ENCODE data around the gene JAML.

The JAML gene

GRCh38 chr11:118251858-118252652 lies 27.2 kb upstream of the JAML start, which contains the start of gene MPZL3:
MPZL3 (minus strand) TSS chr11:118252365; CDS start chr11:118252294, 71 bp downstream.
- TF ChIP-seq JUND (IDR thresholded peaks at IDR 0.05; ENCODE audit: low read depth), result no peak
- in situ Hi-C loops (cut with HindIII; ENCODE audit: low pct_unique_long_range_greater_than_20kb, low sequenced_read_pairs), result no loop called here
- DNase-seq (ENCODE audit: low read depth in 1 of 2, low spot score in 1 of 2), result peak; percentile 84 to 99

DNA sequence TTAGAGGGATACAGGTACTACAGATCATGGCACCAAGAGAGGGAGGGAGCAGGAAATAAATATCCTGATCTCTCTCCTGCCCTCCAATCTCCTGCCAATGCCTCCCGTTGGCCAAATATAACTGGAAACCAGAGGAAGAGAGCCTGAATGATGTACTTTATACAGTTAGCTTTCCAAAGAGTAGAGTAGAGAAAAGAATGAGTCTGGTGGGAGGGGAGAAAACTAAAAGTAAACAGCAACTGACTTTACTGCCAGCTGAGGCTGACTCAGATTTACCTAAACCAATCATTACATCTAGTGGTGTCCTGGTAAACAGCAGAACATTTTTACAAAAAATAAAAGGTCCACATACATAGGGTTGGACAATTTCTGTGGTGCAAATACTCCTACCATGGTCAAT lies 22.2 kb upstream of the JAML start:
- in situ Hi-C loops (cut with HindIII; ENCODE audit: low pct_unique_long_range_greater_than_20kb, low sequenced_read_pairs), result no loop called here
- TF ChIP-seq JUND (IDR thresholded peaks at IDR 0.05; ENCODE audit: low read depth), result peak; percentile 17; the same call in 1 of the 2 replicates
- peak; percentile 39 to 58 for DNase-seq (ENCODE audit: low read depth in 1 of 2, low spot score in 1 of 2)

DNA sequence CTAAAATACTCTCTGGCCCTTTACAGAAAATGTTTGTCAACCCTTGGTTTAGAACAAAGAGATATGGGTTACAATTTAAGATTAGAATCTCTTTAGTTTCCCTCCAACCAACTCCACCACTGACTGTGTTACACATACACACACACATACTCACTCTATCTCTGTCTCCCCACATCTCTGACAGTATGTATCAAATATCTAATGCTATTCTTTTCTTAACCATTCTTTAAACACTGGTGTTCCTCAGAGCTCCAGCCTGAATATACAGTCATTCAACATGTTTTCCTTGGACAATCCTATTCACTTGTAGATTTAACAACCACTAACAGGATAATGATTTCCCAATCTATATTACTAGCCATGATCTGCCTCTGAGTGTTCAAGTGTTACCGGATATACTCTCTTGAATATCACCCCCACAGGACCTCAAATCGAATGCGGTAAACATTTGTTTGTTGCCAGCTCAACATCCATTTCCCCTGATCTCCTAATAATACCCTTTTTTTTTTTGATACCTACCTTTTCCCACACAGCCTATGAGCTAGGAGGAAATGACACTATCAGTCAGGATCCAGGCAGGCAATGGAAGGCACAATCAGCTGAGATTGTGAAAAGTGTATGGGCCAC lies 21.2 kb upstream of the JAML start:
- DNase-seq (ENCODE audit: low read depth in 1 of 2, low spot score in 1 of 2), result no peak
- no peak for TF ChIP-seq JUND (IDR thresholded peaks at IDR 0.05; ENCODE audit: low read depth)
- in situ Hi-C loops (cut with HindIII; ENCODE audit: low pct_unique_long_range_greater_than_20kb, low sequenced_read_pairs), result no loop called here

DNA sequence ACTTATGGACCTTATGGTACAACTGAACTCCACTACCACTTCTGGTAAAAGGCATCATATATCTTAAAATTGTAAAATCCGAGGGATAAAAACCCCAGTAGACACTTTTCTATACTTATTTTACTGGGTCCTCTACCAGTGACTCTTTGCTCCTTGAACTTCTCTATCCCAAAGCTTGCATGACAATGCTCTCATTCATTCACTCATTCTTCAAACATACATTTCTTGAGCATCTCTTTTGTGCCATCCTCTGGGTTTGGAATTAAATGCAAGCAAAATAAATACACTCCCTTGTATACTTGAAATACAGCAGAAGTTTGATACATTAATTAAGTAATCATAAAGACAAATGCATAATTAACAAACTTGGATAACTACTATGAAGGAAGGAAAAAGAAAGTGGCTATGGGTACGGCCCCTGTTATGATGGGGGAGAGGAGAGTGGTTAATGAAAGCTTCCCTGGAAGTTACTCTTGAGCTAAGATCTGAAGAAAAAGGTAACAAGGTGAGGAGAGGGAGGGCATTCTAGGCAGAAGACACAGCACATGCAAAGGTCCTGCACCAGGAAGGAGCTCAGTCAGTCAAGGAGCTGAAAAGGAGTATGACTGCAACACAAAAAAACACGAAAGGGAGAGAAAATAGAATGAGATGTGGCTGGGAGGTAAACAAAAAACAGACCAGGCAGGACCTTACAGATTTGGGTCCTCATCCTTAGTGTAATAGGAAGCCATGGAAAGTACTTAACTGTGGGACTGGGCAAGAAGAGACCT lies 19.4 kb upstream of the JAML start:
- TF ChIP-seq JUND (IDR thresholded peaks at IDR 0.05; ENCODE audit: low read depth), result no peak
- in situ Hi-C loops (cut with HindIII; ENCODE audit: low pct_unique_long_range_greater_than_20kb, low sequenced_read_pairs), result no loop called here
- no peak for DNase-seq (ENCODE audit: low read depth in 1 of 2, low spot score in 1 of 2)

- in situ Hi-C loops (cut with HindIII; ENCODE audit: low pct_unique_long_range_greater_than_20kb, low sequenced_read_pairs), result no loop called here
- no peak for DNase-seq (ENCODE audit: low read depth in 1 of 2, low spot score in 1 of 2)
- TF ChIP-seq JUND (IDR thresholded peaks at IDR 0.05; ENCODE audit: low read depth), result no peak
Observed at GRCh38 chr11:118243161-118243560, 18.4 kb upstream of the JAML start.

DNA sequence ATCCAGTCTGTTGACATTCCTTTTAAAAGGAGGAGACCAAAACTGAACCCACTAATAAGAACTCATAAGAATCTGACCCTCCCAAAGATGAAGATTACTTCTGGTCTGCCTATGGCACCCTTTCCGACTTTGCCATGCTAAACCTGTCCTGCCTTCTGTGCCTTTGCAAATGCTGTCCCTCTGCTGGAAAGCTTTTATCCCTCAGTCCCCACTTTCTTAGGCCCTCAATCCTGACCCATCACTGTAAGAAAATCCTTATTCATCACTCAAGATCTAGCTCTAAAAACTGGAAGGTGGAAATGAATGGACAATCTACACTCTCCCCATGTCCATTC lies 16.9 kb upstream of the JAML start:
- no peak for DNase-seq (ENCODE audit: low read depth in 1 of 2, low spot score in 1 of 2)
- in situ Hi-C loops (cut with HindIII; ENCODE audit: low pct_unique_long_range_greater_than_20kb, low sequenced_read_pairs), result no loop called here
- no peak for TF ChIP-seq JUND (IDR thresholded peaks at IDR 0.05; ENCODE audit: low read depth)

DNA sequence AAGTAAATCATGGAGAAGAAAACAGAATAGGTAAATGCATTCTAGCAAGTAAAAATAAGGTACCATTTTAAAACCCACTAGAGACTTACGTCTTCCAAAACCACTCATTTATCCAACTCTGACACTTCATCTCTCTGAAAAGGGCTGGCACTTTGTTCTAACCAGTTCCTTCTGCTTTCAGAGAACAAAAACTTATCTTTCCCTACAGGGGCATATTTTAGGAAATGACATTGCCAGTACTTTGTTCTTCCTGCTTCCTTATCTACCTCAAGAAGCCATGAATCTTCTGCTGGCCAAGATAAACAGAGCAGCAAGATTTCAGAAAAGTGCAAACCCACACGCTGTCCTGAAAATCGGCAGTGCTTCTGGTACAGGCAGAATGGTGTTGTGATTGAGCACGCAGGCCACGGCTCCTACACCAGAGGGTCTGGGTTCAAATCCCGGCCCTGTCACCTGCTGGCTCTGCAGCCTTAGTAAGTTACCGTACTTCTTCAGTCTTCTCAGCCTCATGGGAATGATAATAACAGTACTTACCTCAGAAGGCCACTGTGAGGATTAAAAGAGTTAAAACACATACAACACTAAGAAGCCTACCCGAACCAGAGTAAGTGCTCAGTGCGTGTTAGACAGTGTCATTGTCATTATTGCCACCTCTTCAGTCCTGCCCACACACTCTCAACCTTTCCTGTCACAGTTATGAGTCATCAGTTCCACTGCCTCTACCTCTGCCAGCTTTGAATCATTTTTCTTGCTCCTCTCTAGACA lies 16.4 kb upstream of the JAML start:
- in situ Hi-C loops (cut with HindIII; ENCODE audit: low pct_unique_long_range_greater_than_20kb, low sequenced_read_pairs), result no loop called here
- DNase-seq (ENCODE audit: low read depth in 1 of 2, low spot score in 1 of 2), result peak; percentile 56 to 93
- peak; percentile 88 for TF ChIP-seq JUND (IDR thresholded peaks at IDR 0.05; ENCODE audit: low read depth)

GRCh38 chr11:118239509-118240205 lies 14.8 kb upstream of the JAML start:
- DNase-seq (ENCODE audit: low read depth in 1 of 2, low spot score in 1 of 2), result no peak
- in situ Hi-C loops (cut with HindIII; ENCODE audit: low pct_unique_long_range_greater_than_20kb, low sequenced_read_pairs), result no loop called here
- TF ChIP-seq JUND (IDR thresholded peaks at IDR 0.05; ENCODE audit: low read depth), result no peak

DNA sequence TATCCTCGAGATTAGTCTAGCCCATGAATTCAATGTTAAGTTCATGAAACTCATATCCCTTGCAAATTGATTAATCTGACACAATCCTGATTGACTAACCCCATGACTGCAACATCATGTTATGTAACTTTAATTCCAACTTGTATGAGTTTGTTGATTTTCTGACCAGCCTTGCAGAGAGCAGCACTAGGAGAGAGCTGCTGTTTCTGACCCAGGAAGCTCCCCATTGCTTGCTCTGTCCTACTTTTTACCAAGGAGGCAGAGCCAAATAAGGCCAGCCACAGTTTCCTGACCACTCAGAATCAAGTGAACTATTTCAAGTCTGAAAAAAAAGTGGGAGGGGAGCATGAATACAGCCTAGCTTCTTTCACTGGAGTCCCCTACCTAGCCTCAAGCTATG lies 14.1 kb upstream of the JAML start:
- TF ChIP-seq JUND (IDR thresholded peaks at IDR 0.05; ENCODE audit: low read depth), result no peak
- no peak for DNase-seq (ENCODE audit: low read depth in 1 of 2, low spot score in 1 of 2)
- in situ Hi-C loops (cut with HindIII; ENCODE audit: low pct_unique_long_range_greater_than_20kb, low sequenced_read_pairs), result no loop called here

DNA sequence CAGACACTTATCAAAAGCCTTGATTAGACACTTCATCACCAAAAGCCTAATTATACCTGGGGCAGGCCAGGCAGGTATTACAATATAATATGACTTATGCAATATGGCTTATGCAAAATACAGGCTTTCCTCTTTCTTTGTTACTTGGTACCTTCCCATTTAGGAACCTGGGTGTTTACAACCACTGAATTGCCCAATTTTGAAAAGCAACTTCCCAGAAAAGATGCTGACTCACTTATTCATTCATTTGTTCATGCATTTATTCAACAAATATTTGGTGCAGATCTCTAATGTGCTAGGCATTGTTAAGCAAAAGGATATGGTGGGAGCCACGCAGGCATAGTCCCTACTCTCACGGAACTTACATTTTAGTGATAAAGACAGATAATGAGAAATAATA lies 13.6 kb upstream of the JAML start:
- in situ Hi-C loops (cut with HindIII; ENCODE audit: low pct_unique_long_range_greater_than_20kb, low sequenced_read_pairs), result no loop called here
- no peak for DNase-seq (ENCODE audit: low read depth in 1 of 2, low spot score in 1 of 2)

DNA sequence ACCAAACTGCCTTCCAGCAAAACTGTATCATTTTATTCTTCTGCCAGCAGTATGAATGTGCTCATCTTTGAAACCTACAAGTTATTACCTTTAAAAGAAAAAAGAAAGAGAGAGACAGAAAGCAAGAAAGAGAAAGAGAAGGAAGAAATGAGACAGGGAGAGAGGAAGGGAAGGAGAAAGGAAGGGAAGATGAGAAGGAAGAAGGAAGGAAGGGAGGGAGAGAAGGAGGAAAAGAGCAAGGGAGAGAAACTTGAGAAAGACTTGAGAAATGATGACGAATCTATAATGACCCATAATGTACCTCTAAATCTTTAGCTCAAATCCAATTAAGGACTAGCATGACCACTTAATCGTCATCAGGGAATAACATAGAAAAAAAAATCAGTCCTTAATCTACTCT lies 11.4 kb upstream of the JAML start:
- in situ Hi-C loops (cut with HindIII; ENCODE audit: low pct_unique_long_range_greater_than_20kb, low sequenced_read_pairs), result no loop called here
- no peak for TF ChIP-seq JUND (IDR thresholded peaks at IDR 0.05; ENCODE audit: low read depth)
- no peak for DNase-seq (ENCODE audit: low read depth in 1 of 2, low spot score in 1 of 2)

More for the DNA sequence above, 13.6 kb upstream of the JAML start:
- TF ChIP-seq JUND (IDR thresholded peaks at IDR 0.05; ENCODE audit: low read depth), result no peak

DNA sequence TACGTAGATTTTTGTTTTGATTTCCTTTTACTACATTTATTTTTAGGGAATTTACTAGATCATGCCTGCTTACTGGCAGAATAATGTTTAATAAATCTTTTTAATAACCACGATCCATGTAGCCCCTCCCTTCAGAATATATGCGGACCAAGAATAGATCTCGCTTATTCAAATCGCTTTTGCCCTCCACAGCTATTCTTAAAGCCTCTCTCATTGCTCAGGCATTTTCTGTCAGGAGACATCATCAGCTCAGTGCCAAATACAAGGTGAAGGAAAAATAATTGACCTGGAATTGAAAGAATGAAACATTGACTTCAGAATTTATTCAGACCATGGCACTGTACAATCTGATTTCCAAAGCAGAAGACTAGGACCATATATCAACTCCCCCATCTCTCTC lies 10.0 kb upstream of the JAML start:
- in situ Hi-C loops (cut with HindIII; ENCODE audit: low pct_unique_long_range_greater_than_20kb, low sequenced_read_pairs), result no loop called here
- no peak for DNase-seq (ENCODE audit: low read depth in 1 of 2, low spot score in 1 of 2)
- no peak for TF ChIP-seq JUND (IDR thresholded peaks at IDR 0.05; ENCODE audit: low read depth)
